H1 (cell line): ENCODE data around the gene SGCD. TPM values are rescaled to one million over a fixed set of nuclear protein-coding genes. Genes with fewer than 3 reads are reported as not detected.

Source experiments
- CTCF ChIA-PET: fragments of 300-600 bp; sonication (Branson Sonifier 250); formaldehyde crosslinking; loops from one replicate; lab custom pipeline; 2021; ENCODE audit not compliant: partially characterized antibody; lab: Charles Lee
- POLR2A ChIA-PET: fragments of 300-600 bp; sonication (Branson Sonifier 250); formaldehyde crosslinking; loops from one replicate; lab custom pipeline; 2021; ENCODE audit warnings: inconsistent platforms; ENCODE audit not compliant: partially characterized antibody; lab: Charles Lee
- DNase-seq, 2 experiments: peaks; one replicate each; pipeline versions ENCODE4 v3.0.0 to v3.0.0-alpha.2; 2010 to 2022; ENCODE audit warnings: low spot score in 2 of 2, low read depth in 1 of 2, mixed read lengths in 1 of 2
- FAIRE-seq: peaks from 2 replicates; lab custom pipeline; 2011; peaks lifted over from hg19 to GRCh38; lab: Jason Lieb, UNC
- H2AFZ ChIP-seq: 2 replicates; pipeline ENCODE4 v1.8.1; 2012; ENCODE audit warnings: low read length, inconsistent platforms
- H2AK5ac ChIP-seq: 2 replicates; pipeline ENCODE4 v1.6.1; 2013; ENCODE audit warnings: low read depth, low read length
- H2BK120ac ChIP-seq: replicated peaks from 2 replicates; pipeline ENCODE3; 2013; ENCODE audit warnings: low read depth, low read length, inconsistent platforms
- H2BK12ac ChIP-seq: 2 replicates; pipeline ENCODE4 v1.6.1; 2013; ENCODE audit warnings: low read depth, low read length
- H2BK15ac ChIP-seq: 2 replicates; pipeline ENCODE4 v1.6.1; 2013; ENCODE audit warnings: low read length
- H2BK20ac ChIP-seq: 2 replicates; pipeline ENCODE4 v1.6.1; 2013; ENCODE audit warnings: low read length
- H2BK5ac ChIP-seq: 2 replicates; pipeline ENCODE4 v1.6.1; 2013; ENCODE audit warnings: low read depth, low read length
- H3K14ac ChIP-seq: 2 replicates; pipeline ENCODE4 v1.6.1; 2013; ENCODE audit warnings: inconsistent platforms; ENCODE audit not compliant: insufficient read length
- H3K18ac ChIP-seq: 2 replicates; pipeline ENCODE4 v1.6.1; 2013; ENCODE audit warnings: low read length; ENCODE audit errors: extremely low read depth
- H3K23ac ChIP-seq: 2 replicates; pipeline ENCODE4 v1.6.1; 2013; ENCODE audit warnings: inconsistent platforms; ENCODE audit not compliant: insufficient read length
- H3K23me2 ChIP-seq: 2 replicates; pipeline ENCODE4 v1.6.1; 2013; ENCODE audit warnings: low read depth, low read length
- H3K27ac ChIP-seq: 2 replicates; pipeline ENCODE4 v1.6.1; 2011; ENCODE audit warnings: low read depth, low read length, inconsistent platforms
- H3K27me3 ChIP-seq, 4 experiments: replicated peaks in 1 of 4; 1 replicate in 1 of 4; 2 replicates in 3 of 4; pipeline versions ENCODE4 v1.6.1 to v1.8.1; 2011 to 2013; ENCODE audit warnings: low read length in 3 of 4, mild to moderate bottlenecking in 3 of 4, inconsistent platforms in 2 of 4, mixed read lengths in 2 of 4, moderate library complexity in 1 of 4; ENCODE audit not compliant: control insufficient read depth in 3 of 4, insufficient read depth in 3 of 4; ENCODE audit errors: extremely low read depth in 1 of 4
- H3K36me3 ChIP-seq, 4 experiments: 2 replicates each; pipeline versions ENCODE4 v1.6.1 to v1.8.1; 2011 to 2013; ENCODE audit warnings: mild to moderate bottlenecking in 4 of 4, low read length in 3 of 4, moderate library complexity in 2 of 4, control low read depth in 1 of 4, inconsistent platforms in 1 of 4; ENCODE audit not compliant: insufficient read depth in 4 of 4, control insufficient read depth in 2 of 4
- H3K4ac ChIP-seq: replicated peaks from 2 replicates; pipeline ENCODE3; 2013; ENCODE audit warnings: low read length, low read depth, mixed read lengths, inconsistent platforms; ENCODE audit not compliant: insufficient read length
- H3K4me1 ChIP-seq, 4 experiments: replicated peaks in 1 of 4; 1 replicate in 1 of 4; 2 replicates in 3 of 4; pipeline versions ENCODE4 v1.6.1 to v1.8.1; 2011 to 2013; ENCODE audit warnings: low read length in 3 of 4, inconsistent platforms in 2 of 4, mixed read lengths in 1 of 4; ENCODE audit not compliant: insufficient read depth in 4 of 4, control insufficient read depth in 3 of 4
- H3K4me2 ChIP-seq, 2 experiments: 2 replicates each; pipeline versions ENCODE4 v1.6.1 to v1.8.1; 2011 to 2013; ENCODE audit warnings: low read depth in 2 of 2, low read length in 2 of 2, control low read depth in 1 of 2, inconsistent platforms in 1 of 2, mild to moderate bottlenecking in 1 of 2; ENCODE audit not compliant: insufficient read depth in 1 of 2
- H3K4me3 ChIP-seq, 4 experiments: fragments of 200-600, 300-600 bp in 1 of 4; sonication (generic), shearing (Covaris generic), sonication (Bioruptor Twin) in 1 of 4; 2 replicates each; pipeline versions ENCODE4 v1.5.1 to v1.8.1; 2011 to 2016; ENCODE audit warnings: low read length in 4 of 4, low read depth in 3 of 4, control low read depth in 2 of 4, inconsistent platforms in 2 of 4, mild to moderate bottlenecking in 2 of 4, mixed read lengths in 1 of 4, moderate library complexity in 1 of 4; ENCODE audit not compliant: insufficient read depth in 2 of 4; ENCODE audit errors: extremely low read depth in 1 of 4
- H3K56ac ChIP-seq: replicated peaks from 2 replicates; pipeline ENCODE3; 2013; ENCODE audit warnings: low read depth, mild to moderate bottlenecking, mixed read lengths, low read length, inconsistent platforms; ENCODE audit not compliant: insufficient read length
- H3K79me1 ChIP-seq: 2 replicates; pipeline ENCODE4 v1.6.1; 2013; ENCODE audit warnings: low read depth, low read length, control low read depth
- H3K79me2 ChIP-seq, 2 experiments: 2 replicates each; pipeline versions ENCODE4 v1.6.1 to v1.8.1; 2012 to 2013; ENCODE audit warnings: low read length in 2 of 2, mild to moderate bottlenecking in 2 of 2, inconsistent platforms in 1 of 2; ENCODE audit not compliant: insufficient read depth in 2 of 2, control insufficient read depth in 1 of 2
- H3K9ac ChIP-seq, 4 experiments: replicated peaks in 1 of 4; 1 replicate in 1 of 4; 2 replicates in 3 of 4; pipeline versions ENCODE4 v1.6.1 to v1.8.1; 2011 to 2013; ENCODE audit warnings: low read depth in 3 of 4, low read length in 3 of 4, control low read depth in 2 of 4, mild to moderate bottlenecking in 2 of 4, moderate library complexity in 2 of 4, inconsistent platforms in 1 of 4; ENCODE audit errors: extremely low read depth in 1 of 4
- H3K9me3 ChIP-seq, 2 experiments: 2 replicates each; pipeline versions ENCODE4 v1.6.1 to v1.8.1; 2012 to 2013; ENCODE audit warnings: mild to moderate bottlenecking in 2 of 2, moderate library complexity in 2 of 2, control low read depth in 1 of 2, inconsistent platforms in 1 of 2, low read depth in 1 of 2, low read length in 1 of 2, mixed read lengths in 1 of 2; ENCODE audit not compliant: insufficient read depth in 2 of 2
- H4K20me1 ChIP-seq, 2 experiments: replicated peaks in 1 of 2; 2 replicates each; pipeline versions ENCODE3 to v1.8.1; 2011 to 2013; ENCODE audit warnings: inconsistent platforms in 2 of 2, low read length in 2 of 2, mild to moderate bottlenecking in 1 of 2; ENCODE audit not compliant: insufficient read depth in 2 of 2, control insufficient read depth in 1 of 2
- H4K5ac ChIP-seq: 2 replicates; pipeline ENCODE4 v1.6.1; 2013; ENCODE audit warnings: low read length, low read depth, mixed read lengths, inconsistent platforms; ENCODE audit not compliant: insufficient read length
- H4K8ac ChIP-seq: 2 replicates; pipeline ENCODE4 v1.8.0; 2013; ENCODE audit warnings: mild to moderate bottlenecking, moderate library complexity, low read length, inconsistent platforms; ENCODE audit not compliant: insufficient read depth; ENCODE audit errors: extremely low read depth
- H4K91ac ChIP-seq: replicated peaks from 2 replicates; pipeline ENCODE3; 2013; ENCODE audit warnings: low read length, mixed read lengths, inconsistent platforms; ENCODE audit not compliant: insufficient read length
- ASH2L ChIP-seq: fragments of 200-600, 300-600 bp; sonication (generic); IDR thresholded peaks from one replicate; pipeline ENCODE4 v1.7.1; 2017; ENCODE audit warnings: low read length
- ATF3 ChIP-seq: IDR thresholded peaks from 2 replicates; pipeline ENCODE4 v1.6.1; 2011; ENCODE audit warnings: low read depth, mild to moderate bottlenecking, low read length; ENCODE audit not compliant: insufficient read depth
- BCL11A ChIP-seq, 2 experiments: IDR thresholded peaks; one replicate each; pipeline ENCODE4 v1.6.1; 2011; ENCODE audit warnings: low read depth in 2 of 2, low read length in 2 of 2, mild to moderate bottlenecking in 2 of 2
- CBX8 ChIP-seq: fragments of 300-800, 300-1000 bp; sonication (generic); IDR thresholded peaks from 2 replicates; pipeline ENCODE4 v1.7.1; 2016; ENCODE audit warnings: low read depth, low read length, borderline replicate concordance
- CHD1 ChIP-seq: IDR thresholded peaks from 2 replicates; pipeline ENCODE4 v1.6.1; 2012; ENCODE audit warnings: low read depth, low read length, improper control_type of control experiment
- CTCF ChIP-seq, 3 experiments: IDR thresholded peaks; 1 replicate in 2 of 3; 2 replicates in 1 of 3; pipeline versions ENCODE4 v1.5.1 to v1.6.1; 2011; ENCODE audit warnings: low read length in 3 of 3, mild to moderate bottlenecking in 3 of 3, inconsistent platforms in 2 of 3, low read depth in 1 of 3, moderate library complexity in 1 of 3; ENCODE audit not compliant: insufficient read depth in 1 of 3; ENCODE audit errors: control extremely low read depth in 1 of 3
- GABPA ChIP-seq: IDR thresholded peaks from 2 replicates; pipeline ENCODE4 v1.6.1; 2011; ENCODE audit warnings: mild to moderate bottlenecking, low read length, moderate library complexity, borderline replicate concordance; ENCODE audit not compliant: insufficient read depth
- NRF1 ChIP-seq: IDR thresholded peaks from 2 replicates; pipeline ENCODE4 v1.6.1; 2011; ENCODE audit warnings: mild to moderate bottlenecking, low read depth, low read length, improper control_type of control experiment
- PHF8 ChIP-seq: fragments of 200-600 bp; sonication (generic); conservative IDR thresholded peaks from 2 replicates; pipeline ENCODE4 v1.7.1; 2012; ENCODE audit warnings: low read depth, mild to moderate bottlenecking, inconsistent platforms, low read length, moderate library complexity
- SP4 ChIP-seq: IDR thresholded peaks from 2 replicates; pipeline ENCODE4 v1.6.1; 2012; ENCODE audit warnings: low read length, inconsistent platforms
- TAF1 ChIP-seq: IDR thresholded peaks from 2 replicates; pipeline ENCODE4 v1.6.1; 2011; ENCODE audit warnings: mild to moderate bottlenecking, low read depth, low read length
- polyA plus RNA-seq, 7 experiments: library from polyadenylated mRNA; depleted of rRNA in 3 of 7; stranded (reverse) in 5 of 7; unstranded in 2 of 7; fragments of >200 nt in 5 of 7; fragments of 200-250 nt in 2 of 7; gene quantifications; 1 replicate in 5 of 7; 2 replicates in 1 of 7; 4 replicates in 1 of 7; pipeline versions ENCODE4 v1.2.1 to v1.2.3, GENCODE V29; 2011 to 2013; ENCODE audit warnings: missing spikeins in 2 of 7, mixed read lengths in 2 of 7
- total RNA-seq: library from RNA; stranded (reverse); fragmentation: NEBNext Ultra II Directional; extraction: Animal tissue kit (Norgen Biotek cat#: 25700); gene quantifications from 2 replicates; pipeline ENCODE4 v1.2.1, GENCODE V29; 2021

SGCD gene
- total and polyA plus RNA-seq, 2 of the 8 experiments (the other 6 are each of a cell fraction or from before 2014, with no cell fraction given) = 0.04 to 0.08 TPM

GRCh38 chr5:156584871-156585270 is 257.9 kb downstream of the SGCD start:
- H2BK12ac ChIP-seq = no peak overlapping the region
- no peak overlapping the region for H3K4me2 ChIP-seq
- H4K8ac ChIP-seq = no peak overlapping the region
- POLR2A ChIA-PET = no interaction called here
- no peak overlapping the region for H3K14ac ChIP-seq
- H2BK120ac ChIP-seq = no peak overlapping the region
- H3K56ac ChIP-seq = no peak overlapping the region
- no peak overlapping the region for H2AK5ac ChIP-seq
- H2AFZ ChIP-seq = no peak overlapping the region
- CTCF ChIA-PET = no interaction called here
- no peak overlapping the region for H3K18ac ChIP-seq
- H3K4me3 ChIP-seq = no peak overlapping the region
- no peaks in the 10 kb centered on the region for H3K4me1 ChIP-seq
- TF ChIP-seq TAF1 (no peak), CTCF (IDR thresholded peaks at IDR 0.05; ENCODE audit: control extremely low read depth in 1 of 3, insufficient read depth in 1 of 3, low read depth in 1 of 3, low read length in 3 of 3) (no peak), NRF1 (no peak), GABPA (no peak), ATF3 (no peak), CHD1 (no peak), ASH2L (no peak), SP4 (no peak), BCL11A (IDR thresholded peaks at IDR 0.05; ENCODE audit: low read depth in 2 of 2, low read length in 2 of 2) (no peak), PHF8 (no peak), CBX8 (no peak)
- DNase-seq (no peak), FAIRE-seq (no peak)
- no peak overlapping the region for H3K27ac ChIP-seq
- no peaks in the 10 kb centered on the region for H3K79me1 ChIP-seq
- no peaks in the 10 kb centered on the region; a peak in 1 of 4 replicates for H3K9me3 ChIP-seq
- H3K9ac ChIP-seq = no peak overlapping the region
- H4K5ac ChIP-seq = no peak overlapping the region
- H2BK15ac ChIP-seq = no peak overlapping the region
- no peak overlapping the region for H2BK5ac ChIP-seq
- no peak overlapping the region for H3K23ac ChIP-seq
- no peak overlapping the region for H4K91ac ChIP-seq
- H2BK20ac ChIP-seq = no peak overlapping the region
- H3K79me2 ChIP-seq = no peaks in the 10 kb centered on the region
- H3K23me2 ChIP-seq = no peaks in the 10 kb centered on the region
- H3K36me3 ChIP-seq = no peaks in the 10 kb centered on the region
- H3K27me3 ChIP-seq = no peaks in the 10 kb centered on the region
- no peak overlapping the region for H3K4ac ChIP-seq
- H4K20me1 ChIP-seq = no peaks in the 10 kb centered on the region
